ENCODE results near the gene FAM25G. TPM values are rescaled to one million over a fixed set of nuclear protein-coding genes. Genes with fewer than 3 reads are reported as not detected.

FAM25G gene
- total RNA-seq, 1 experiment from 2014 or later = not detected

- Histone ChIP-seq H3K27me3 (ENCODE audit: control insufficient read depth, insufficient read depth, low read length) (peaks cover 2% of the 10 kb centered on the region; the same call in 1 of the 2 replicates), H3K27ac (ENCODE audit: low read length) (no peak overlapping the region), H3K36me3 (ENCODE audit: control insufficient read depth, insufficient read depth, low read length) (no peaks in the 10 kb centered on the region), H3K4me3 (ENCODE audit: low read depth in 2 of 2, low read length in 2 of 2) (no peak overlapping the region), H3K4me1 (ENCODE audit: control insufficient read depth, insufficient read depth, low read length) (no peaks in the 10 kb centered on the region), H3K9me3 (ENCODE audit: control insufficient read depth, insufficient read depth, low read depth, low read length) (no peaks in the 10 kb centered on the region; the same call in 1 of the 2 replicates)
- no peak for ATAC-seq
- no peak for DNase-seq (ENCODE audit: low read depth, low spot score)
- intact Hi-C loops (cut with micrococcal nuclease; ENCODE audit: unreplicated experiment) (no loop called here), in situ Hi-C loops (cut with HindIII; ENCODE audit: low pct_unique_long_range_greater_than_20kb, low sequenced_read_pairs) (no loop called here)
- no TSS peak for BruUV-seq (replicated peaks)
- CTCF ChIA-PET = no interaction called here
- TF ChIP-seq TCF7L2 (IDR thresholded peaks at IDR 0.05; ENCODE audit: low read depth, low read length) (no peak), SIN3A (IDR thresholded peaks at IDR 0.05; ENCODE audit: borderline replicate concordance, insufficient read depth, low read depth, low read length) (no peak), POLR2AphosphoS5 (IDR thresholded peaks at IDR 0.05; ENCODE audit: low read depth, low read length) (no peak), CTCF (IDR thresholded peaks at IDR 0.05) (no peak), REST (IDR thresholded peaks at IDR 0.05; ENCODE audit: insufficient read depth in 1 of 2, low read depth in 2 of 2, low read length in 1 of 2) (no peak)
- POLR2A ChIA-PET = no interaction called here
Measured at GRCh38 chr10:47440207-47440606, 51.3 kb downstream of the FAM25G start.

- DNase-seq (ENCODE audit: low read depth, low spot score) (no peak), ATAC-seq (peak; percentile 84)
- H3K27me3 ChIP-seq (ENCODE audit: control insufficient read depth, insufficient read depth, low read length) = peaks cover 2% of the 10 kb centered on the region; the same call in 1 of the 2 replicates
- intact Hi-C loops (cut with micrococcal nuclease; ENCODE audit: unreplicated experiment) = no loop called here
- no peak overlapping the region for H3K4me3 ChIP-seq (ENCODE audit: low read depth in 2 of 2, low read length in 2 of 2)
- CTCF ChIA-PET = no interaction called here
- BruUV-seq (replicated peaks) = no TSS peak
- TF ChIP-seq CTCF (IDR thresholded peaks at IDR 0.05) (peak; percentile 65), POLR2AphosphoS5 (IDR thresholded peaks at IDR 0.05; ENCODE audit: low read depth, low read length) (no peak)
- POLR2A ChIA-PET = no interaction called here
- in situ Hi-C loops (cut with HindIII; ENCODE audit: low pct_unique_long_range_greater_than_20kb, low sequenced_read_pairs) = no loop called here
- H3K4me1 ChIP-seq (ENCODE audit: control insufficient read depth, insufficient read depth, low read length) = no peaks in the 10 kb centered on the region
- no peaks in the 10 kb centered on the region; the same call in 1 of the 2 replicates for H3K9me3 ChIP-seq (ENCODE audit: control insufficient read depth, insufficient read depth, low read depth, low read length)
- no peak overlapping the region for H3K27ac ChIP-seq (ENCODE audit: low read length)
- H3K36me3 ChIP-seq (ENCODE audit: control insufficient read depth, insufficient read depth, low read length) = no peaks in the 10 kb centered on the region
Measured at GRCh38 chr10:47438857-47439474, 52.5 kb downstream of the FAM25G start.

Other genes starting within 250 kb of the FAM25G start
- 1.2 TPM for gene GDF10, start 191.5 kb downstream of the FAM25G start, total RNA-seq (2021; ENCODE audit: unreplicated experiment)
- gene GDF2, start 169.2 kb downstream of the FAM25G start, total RNA-seq (2021; ENCODE audit: unreplicated experiment) = not detected
- gene RBP3, start 143.3 kb downstream of the FAM25G start, total RNA-seq (2021; ENCODE audit: unreplicated experiment) = not detected
- 11.8 TPM for gene ZNF488, start 107.4 kb downstream of the FAM25G start, total RNA-seq (2021; ENCODE audit: unreplicated experiment)
- gene ANXA8, start 7.6 kb downstream of the FAM25G start, total RNA-seq (2021; ENCODE audit: unreplicated experiment) = 0.72 TPM
- gene AGAP9, start 31.9 kb upstream of the FAM25G start, total RNA-seq (2021; ENCODE audit: unreplicated experiment) = 9.9 TPM